Hepatocyte (in vitro differentiated cells): ENCODE results near the gene ACVR1.

Experiments
- CTCF ChIP-seq: fragments of 200-600 bp; sonication (generic); IDR thresholded peaks from 2 replicates; pipeline ENCODE4 v1.5.1; 2016; ENCODE audit warnings: antibody characterized with exemption, mild to moderate bottlenecking; ENCODE audit not compliant: poor library complexity
- EZH2phosphoT487 ChIP-seq: fragments of 200-600 bp; sonication (generic); IDR thresholded peaks from one replicate; pipeline ENCODE4 v1.6.1; 2018; ENCODE audit warnings: antibody characterized with exemption, mild to moderate bottlenecking, low read depth, moderate library complexity; ENCODE audit not compliant: unreplicated experiment, severe bottlenecking

DNA sequence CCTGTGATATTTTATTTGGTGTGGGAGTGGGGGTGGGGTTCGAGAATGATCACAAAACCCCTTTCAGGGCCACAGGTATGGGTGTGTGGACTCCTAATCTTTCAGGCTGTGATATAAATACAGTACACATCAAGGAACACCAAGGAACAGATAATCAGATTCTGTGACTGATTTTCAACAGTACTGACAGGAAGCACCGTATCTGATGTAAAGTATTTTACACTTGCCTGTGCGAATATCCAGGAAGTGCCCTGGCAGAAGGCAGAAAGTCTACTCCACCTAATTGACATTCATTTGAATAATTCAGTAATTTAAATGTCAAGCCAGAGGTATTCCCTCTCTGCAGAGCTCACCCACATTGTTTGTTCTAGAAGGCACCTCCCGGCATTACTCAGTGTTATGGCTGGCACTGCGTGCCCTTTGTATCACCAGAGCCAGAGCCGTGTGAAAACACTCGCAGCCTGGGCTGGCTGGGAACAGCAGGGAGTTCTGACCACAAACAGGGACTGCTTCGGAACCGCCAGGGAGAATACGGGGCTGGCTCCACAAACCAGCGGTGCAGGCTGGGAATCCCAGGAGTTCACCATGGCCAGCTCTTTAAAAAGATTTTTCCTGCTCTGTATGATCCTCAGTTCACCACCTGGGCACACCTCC, 91.8 kb downstream of the ACVR1 start:
- TF ChIP-seq CTCF (no peak), EZH2phosphoT487 (no peak)
